ENCODE results near the gene ZEB1.

GRCh38 chr10:31484431-31485135 lies 165.6 kb downstream of the ZEB1 start:
- TF ChIP-seq CTCF (IDR thresholded peaks at IDR 0.05 in 2 of 3, conservative IDR thresholded peaks at IDR 0.05 in 1 of 3; ENCODE audit: control insufficient read depth in 2 of 3, extremely low read depth in 1 of 3, insufficient read depth in 1 of 3, low read depth in 3 of 3, low read length in 3 of 3), result no peak
- TF ChIP-seq ZBED1 (IDR thresholded peaks at IDR 0.05; ENCODE audit: borderline replicate concordance), result no peak
- no peak for TF ChIP-seq MAX (IDR thresholded peaks at IDR 0.05; ENCODE audit: low read depth, low read length)
